ENCODE data around the gene SETSIP.

- TF ChIP-seq PAX5 (IDR thresholded peaks at IDR 0.05; ENCODE audit: insufficient read depth, low read length, severe bottlenecking) (no peak), SPI1 (IDR thresholded peaks at IDR 0.05; ENCODE audit: low read depth, low read length) (no peak), TAF1 (IDR thresholded peaks at IDR 0.05; ENCODE audit: low read depth, low read length) (no peak), POLR2A (IDR thresholded peaks at IDR 0.05; ENCODE audit: low read depth, low read length) (no peak), POLR2AphosphoS5 (IDR thresholded peaks at IDR 0.05; ENCODE audit: low read depth, low read length) (no peak), POU2F2 (IDR thresholded peaks at IDR 0.05; ENCODE audit: low read depth, low read length) (no peak)
Measured at GRCh38 chr1:92105546-92106081, 30.4 kb upstream of the SETSIP start.
